Muscle of back (tissue), 11 donors: Measurements from ENCODE around the gene CSK. TPM values are rescaled to one million over a fixed set of nuclear protein-coding genes. Genes with fewer than 3 reads are reported as not detected.
"Not testable (repeated sequence)": the region's sequence is repeated elsewhere in the genome, so short reads cannot be mapped to it uniquely, and the experiment has no call there.

Experiments used
- DNase-seq, 3 donors: peaks; one replicate each; pipeline versions ENCODE4 v3.0.0 to v3.0.0-alpha.2; 2013
- polyA plus RNA-seq, 10 donors: library from polyadenylated mRNA; unstranded; fragments of 120-200 nt; gene quantifications; one replicate each; pipeline ENCODE4 v1.2.1, GENCODE V29; 2013; ENCODE audit not compliant: insufficient read length in 10 of 10

Gene CSK
- polyA plus RNA-seq, 10 donors = 23.1 to 42.0 (median 32.1) TPM

DNA sequence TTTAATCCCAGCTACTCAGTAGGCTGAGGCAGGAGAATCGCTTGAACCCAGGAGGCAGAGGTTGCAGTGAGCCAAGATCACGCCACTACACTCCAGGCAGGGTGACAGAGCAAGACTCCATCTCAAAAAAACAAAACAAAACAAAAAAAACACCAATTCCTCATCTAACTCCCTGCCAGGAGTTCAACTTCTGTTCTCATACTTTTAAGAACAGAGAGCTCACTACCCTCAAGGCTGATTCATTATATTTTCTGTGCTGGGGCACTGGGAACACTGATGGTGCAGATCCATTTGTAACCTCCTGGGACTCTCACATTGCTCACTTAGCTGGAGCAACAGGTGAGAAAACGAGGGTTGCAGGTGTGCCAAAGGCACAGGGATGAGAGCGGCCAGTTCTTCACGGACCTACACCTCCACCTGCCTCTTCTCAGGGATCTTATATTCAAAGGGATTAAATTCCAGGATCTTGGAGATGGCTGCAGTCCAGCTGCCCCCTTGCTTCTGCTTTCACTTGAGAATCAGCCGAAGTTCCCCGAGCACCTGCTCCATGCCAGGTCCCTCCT lies 12.3 kb upstream of the CSK start:
- no peak for DNase-seq

DNA sequence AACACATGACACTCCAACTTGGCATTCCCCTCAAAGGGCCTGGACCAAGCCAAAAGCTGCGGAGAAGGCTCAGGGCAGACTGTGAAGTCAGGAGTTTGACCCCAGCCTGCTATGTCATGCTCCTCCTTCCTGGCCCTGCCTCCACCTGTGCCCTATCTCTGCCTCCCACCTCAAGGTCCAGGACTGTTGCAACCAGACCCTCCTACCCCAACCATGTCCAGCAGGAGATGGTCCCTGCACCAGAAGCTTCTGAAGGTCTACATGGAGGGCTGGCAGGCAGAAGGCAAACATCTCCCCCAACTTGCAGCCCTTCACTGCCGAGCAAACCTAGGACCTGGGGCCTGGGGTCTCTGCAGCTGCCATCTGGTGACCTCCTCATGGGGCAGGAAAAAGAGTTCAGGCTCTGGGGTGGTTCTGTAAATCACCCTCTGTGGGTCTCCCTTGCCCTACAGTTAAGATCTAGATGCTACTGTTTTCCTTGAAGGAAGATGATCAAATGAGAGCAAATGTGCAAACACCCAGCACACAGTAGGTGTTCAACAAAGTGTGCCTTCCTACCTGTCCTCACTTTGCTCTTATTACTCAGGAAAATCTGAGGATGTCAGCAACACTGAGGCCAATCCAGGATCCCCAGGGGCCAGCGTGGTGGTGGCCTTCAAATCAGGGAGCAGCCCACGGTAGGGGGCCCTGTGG lies 11.5 kb upstream of the CSK start:
- no peak for DNase-seq

DNA sequence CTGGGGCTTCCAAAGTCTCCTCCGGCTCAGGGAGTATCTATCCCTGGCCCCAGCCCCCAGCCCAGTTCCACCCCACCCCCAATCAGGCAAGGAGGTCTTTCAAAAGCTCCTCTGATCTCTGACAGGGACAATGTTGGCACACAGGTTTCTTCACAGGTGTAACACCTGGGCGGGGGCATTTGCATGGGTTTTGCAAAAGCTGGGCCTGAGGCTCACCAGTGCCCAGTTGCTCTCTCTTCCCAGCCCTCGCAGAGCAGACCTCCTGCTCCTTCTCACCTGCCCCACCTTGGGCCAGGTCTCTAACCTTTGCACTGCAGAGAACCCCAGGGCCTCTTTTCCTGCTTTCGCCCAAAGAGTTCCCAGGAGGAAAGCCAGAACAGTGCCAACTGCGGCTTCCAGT lies 8.6 kb upstream of the CSK start:
- no peak for DNase-seq

DNA sequence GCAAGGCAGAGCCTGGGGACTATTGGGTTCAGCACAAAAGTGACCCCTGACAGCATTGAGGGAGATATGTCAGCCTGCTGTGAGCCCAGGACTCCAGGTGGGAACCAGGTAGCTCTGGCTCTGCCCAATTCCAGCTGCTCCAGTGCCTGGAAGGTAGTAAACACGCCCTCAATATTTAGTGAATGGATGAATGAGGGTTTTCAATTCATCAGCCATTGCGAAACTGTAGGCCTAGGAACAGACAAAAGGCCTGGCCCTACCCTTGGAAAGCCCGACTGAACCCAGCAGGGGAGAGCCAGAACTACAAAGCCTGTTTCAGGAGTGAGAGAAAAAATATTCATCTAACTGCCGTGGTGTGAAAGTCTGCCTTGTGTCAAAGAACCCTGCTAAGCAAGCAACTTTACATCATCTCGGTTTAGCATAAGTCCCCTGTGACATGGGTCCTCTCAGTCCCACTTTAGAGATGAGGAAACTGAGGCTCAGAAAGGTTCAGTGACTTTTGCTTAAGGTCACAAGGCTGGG lies 8.1 kb upstream of the CSK start:
- no peak for DNase-seq

DNA sequence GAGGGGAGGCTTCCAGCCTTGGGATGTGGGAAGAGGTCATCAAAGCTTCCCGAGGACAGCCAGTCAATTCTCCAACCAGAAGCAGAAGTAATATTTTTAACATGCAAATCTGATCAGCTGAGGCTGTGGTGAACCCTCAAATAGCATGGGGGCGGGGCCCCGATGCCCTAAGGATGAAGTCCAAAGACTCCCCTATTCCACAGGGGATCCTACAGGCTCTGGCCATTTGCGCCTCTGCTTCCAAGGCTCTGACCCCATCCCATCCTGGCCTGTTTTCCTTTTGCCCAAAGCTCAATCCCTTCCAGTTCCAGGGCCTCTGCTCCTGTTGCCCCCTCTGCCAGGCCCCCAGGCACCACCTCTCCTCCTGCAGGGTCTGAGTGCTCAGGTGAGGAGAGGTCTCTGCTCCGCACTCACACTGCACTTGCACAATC lies 6.7 kb upstream of the CSK start:
- DNase-seq = no peak

DNA sequence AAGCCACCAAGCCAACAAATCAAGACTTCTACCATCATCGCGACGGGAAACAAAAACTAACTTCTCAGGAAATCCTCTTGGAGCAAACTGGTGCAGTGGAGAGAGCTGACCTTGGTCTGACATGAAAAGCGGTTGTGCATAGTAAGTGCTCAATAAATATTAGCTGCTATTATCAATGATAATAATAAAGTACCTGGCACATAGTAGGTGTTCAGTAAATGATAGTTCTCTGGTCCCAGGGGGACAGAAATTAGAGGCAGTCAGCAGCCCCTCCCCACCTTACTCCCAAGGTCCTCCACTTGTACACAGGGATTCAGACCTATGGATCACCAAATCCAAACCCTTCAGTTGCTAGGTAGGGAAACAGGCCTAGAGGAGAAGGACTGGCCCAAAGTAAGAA lies 6.0 kb upstream of the CSK start:
- DNase-seq = no peak

DNA sequence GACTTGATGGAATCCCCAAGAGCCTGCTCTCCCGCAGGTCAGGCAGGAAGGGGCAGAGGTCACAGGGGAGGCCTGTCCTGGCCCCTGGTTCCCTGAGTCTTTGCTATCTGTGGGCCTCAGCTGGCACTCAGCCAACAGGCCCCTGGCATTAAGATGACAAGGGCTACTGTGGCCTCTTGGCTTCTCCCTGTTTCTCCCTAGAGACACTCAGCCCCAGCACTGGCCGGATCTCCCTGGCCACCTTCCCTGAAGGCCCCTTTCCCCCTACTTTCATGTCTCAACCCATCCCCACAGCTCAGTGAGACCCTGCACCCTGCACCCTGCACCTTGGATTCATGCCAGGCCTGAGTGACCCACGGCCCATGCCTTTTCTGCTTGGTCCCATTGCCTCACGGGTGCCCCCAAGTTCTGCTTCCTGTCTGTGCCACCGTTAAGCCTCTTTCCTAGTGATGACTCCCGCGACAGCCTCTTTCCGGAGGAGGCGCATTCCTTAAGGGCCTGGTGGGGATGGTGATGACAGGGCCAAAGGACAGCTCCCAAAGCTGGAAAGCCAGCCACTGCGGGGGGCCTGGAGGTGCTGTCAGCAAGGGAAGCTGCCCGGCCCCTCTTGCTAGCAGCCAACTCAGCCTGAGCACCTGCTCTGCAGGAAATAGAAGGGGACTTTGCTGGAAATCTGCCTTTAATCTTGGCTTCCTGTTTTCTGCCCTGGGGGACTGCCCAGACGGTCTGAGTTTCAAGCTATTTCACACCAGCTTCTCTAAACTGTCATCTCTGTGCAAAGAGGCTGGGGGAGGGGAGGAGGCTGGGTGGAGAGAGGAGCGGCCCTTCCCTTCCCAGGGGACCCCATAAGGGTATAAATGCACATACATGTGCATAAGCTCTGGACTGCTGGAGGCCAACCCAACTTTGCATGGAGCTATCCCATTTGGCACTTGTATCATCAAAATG lies 4.8 kb upstream of the CSK start:
- DNase-seq = peak in 1 of 3 donors; percentile 69

DNA sequence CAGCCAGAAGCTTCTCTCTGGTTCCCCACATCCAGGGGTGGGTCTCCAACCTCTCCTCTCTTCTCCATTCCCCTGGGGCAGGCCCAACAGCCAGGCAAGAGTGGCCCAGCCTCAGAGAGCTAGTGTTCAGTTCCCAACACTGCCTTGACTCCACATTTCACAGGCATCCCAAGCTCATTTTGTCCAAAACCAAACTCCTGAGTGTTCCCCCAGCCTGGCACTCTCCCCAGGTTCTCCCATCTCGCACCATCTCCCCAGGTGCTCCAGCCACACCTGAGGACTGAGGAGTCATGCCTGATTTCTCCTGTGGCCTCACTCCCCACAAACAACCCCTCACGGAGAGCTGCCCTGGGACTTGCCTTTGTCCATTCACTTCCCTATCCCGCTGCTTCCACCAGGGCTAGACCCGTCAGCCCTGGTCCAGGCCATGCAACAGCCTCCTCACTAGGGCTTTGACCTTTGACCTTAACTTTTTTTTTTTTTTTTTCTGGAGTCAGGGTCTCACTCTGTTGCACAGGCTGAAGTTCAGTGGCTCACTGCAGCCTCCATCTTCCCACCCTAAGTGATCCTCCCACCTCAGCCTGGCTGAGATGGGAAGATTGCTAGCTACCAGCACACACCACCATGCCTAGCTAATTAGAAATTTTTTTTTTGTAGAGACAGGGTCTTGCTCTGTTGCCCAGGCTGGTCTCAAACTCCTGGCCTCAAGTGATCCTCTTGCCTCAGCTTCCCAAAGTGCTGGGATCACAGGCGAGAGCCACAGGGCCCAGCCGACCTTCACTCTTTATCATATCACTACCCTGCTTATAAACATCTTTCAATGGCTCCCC lies 3.9 kb upstream of the CSK start:
- DNase-seq = no peak

DNA sequence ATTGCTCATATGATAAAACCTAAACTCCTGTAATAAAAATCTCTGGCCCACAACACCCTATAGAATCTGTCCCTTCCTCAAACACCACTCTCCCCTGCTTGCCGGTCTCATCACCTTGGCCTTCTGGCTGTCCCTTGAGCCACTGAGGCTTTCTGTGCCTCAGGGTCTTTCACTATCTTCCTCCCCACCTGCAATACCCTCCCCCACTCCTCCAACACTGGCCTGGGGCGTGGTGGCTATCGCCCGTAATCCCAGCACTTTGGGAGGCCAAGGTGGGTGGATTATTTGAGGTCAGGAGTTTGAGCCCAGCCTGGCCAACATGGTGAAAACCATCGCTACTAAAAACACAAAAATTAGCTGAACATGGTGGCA lies 3.3 kb upstream of the CSK start:
- no peak for DNase-seq

DNA sequence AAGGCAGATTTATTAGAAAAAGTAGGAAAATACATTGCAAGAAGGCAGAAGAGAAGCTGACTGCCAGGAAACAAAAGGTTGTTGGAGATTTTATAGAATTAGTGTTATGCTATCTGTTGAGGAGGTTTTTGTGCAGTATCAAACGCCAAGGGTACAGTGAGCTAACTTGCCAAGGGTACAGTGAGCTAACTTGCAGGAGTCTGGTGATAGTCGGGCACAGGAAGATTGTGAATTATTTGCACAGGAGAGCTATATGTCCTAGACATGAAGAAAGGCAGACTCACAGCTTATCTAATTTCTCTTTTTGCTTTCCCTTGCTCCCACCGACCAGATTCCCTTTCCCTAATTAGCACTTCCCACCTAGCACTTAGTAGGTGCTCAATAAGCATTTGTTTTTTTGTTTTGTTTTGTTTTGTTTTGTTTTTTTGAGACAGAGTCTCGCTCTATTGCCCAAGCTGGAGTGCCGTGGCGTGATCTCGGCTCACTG lies 2.7 kb upstream of the CSK start:
- DNase-seq = no peak

DNA sequence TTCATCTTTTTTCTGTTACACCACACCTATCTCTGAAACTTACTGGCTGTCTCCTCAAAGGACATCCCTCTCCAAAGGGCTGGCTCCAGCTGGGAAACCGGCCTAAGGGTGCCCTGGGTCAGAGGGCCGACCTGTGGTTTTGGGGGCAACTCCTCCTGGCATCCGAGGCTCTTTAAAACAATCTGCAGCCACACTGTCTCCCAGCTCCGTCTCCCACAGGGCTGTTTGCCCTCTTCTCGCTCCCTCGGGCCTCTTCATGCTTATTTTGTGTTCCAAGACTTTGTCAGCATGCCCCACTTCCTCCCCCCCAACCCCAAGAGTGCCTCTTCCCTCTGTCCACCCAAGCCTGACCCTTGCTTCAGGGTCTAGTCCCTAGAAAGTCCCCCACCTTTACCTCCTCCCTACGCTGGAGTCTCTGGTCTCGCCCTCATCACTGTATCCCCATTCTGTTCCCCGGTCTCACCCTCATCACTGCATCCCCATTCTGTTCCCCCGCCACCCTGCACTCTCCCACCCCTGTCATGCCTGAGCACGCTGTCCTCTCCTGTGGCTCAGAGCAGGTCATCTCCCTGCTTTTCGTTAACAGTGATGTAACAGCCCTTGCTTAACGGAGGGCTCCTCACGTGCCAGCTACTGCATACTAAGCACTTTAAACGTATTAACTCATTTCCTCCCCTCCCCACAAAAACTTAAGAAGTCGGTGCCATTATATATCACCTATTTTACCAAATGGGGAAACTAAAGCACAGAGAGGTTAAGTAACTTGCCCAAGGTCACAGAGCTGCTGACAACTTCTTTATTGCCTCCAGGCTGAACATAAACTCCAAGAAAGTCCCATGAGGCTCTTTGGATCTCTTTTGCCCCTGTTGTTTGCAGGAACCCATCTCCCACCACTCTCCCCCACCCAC lies 1.1 kb upstream of the CSK start:
- DNase-seq = no peak

DNA sequence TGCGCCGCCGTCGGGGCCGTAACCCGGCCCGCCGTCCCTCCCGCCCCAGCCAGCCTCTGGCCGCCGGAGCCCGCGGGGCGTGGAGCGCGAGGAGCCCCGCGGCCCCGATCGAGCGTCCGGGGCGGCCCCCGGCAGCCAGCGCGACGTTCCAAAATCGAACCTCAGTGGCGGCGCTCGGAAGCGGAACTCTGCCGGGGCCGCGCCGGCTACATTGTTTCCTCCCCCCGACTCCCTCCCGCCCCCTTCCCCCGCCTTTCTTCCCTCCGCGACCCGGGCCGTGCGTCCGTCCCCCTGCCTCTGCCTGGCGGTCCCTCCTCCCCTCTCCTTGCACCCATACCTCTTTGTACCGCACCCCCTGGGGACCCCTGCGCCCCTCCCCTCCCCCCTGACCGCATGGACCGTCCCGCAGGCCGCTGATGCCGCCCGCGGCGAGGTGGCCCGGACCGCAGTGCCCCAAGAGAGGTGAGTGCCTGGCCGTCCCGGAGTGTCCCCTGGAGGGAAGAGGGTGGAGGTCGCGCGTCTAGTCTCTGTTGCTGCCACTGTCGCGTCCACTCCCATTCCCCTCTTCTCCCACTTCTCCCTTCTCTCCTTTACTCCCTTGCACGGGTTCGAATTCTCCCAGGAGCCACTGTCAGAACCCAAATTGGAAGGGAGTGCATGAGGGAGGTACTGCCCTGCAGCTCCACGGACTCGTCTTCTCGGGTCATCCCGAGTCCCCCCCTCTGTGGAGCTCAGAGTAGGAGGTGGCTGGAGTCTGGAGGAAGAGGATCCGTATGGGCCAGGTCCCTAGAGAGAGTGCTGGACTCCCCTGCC lies 585 bp downstream of the CSK start:
- peak in 1 of 3 donors; percentile 64 for DNase-seq

DNA sequence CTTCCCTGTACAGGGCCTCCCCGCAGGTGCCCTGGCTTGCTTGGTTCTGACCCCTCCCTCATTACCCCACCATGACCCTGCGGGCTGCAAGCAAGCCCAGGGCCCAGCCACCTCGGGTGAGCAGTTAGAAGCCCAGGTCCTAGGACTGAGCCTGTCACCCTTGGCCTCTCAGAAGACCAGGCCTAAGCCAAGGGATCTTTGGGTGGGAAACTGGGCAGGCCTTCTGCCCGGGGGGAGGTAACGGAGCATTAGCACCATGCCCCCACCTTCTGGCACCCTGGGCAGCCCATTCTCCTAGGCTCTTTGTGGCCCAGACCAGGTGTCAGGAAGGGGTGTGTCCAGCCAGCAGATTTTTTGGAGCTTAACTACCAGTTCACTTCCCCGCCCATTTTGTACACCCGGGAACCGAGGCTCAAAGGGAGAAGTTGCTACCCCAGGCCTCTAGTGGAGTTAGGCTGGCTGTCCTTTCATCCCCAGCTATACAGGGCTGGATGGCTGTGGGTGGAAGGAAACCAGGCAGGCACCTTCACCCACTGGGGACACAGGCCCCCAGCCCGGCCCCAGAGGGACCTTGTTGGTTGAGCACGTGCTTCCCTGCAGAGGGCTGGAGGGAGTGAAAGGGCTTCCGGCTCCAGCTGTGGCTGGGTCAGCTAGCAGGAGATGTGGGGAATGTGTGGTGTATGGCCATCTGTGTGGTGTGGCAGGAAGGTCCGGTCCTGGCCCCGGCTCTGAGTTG lies 1.4 kb downstream of the CSK start:
- peak in 1 of 3 donors; percentile 47 for DNase-seq

DNA sequence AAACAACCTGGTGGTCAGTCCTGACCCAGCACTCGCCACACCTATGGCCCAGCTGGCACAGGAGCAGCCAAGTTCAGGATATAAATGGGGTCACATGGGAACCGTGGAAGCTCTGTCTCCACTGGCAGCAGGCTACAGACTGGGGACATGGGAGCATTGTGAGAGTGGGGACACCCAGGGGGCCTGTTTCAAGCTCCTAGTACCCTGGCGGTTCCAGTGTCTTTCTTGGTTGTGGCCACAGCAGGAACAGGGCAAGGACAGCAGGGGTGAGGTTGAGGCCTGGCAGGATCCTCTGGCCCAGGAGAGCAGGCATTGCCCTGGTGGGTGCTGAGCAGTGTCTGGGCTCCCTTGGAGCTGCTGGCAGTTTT lies 1.9 kb downstream of the CSK start:
- DNase-seq = no peak

DNA sequence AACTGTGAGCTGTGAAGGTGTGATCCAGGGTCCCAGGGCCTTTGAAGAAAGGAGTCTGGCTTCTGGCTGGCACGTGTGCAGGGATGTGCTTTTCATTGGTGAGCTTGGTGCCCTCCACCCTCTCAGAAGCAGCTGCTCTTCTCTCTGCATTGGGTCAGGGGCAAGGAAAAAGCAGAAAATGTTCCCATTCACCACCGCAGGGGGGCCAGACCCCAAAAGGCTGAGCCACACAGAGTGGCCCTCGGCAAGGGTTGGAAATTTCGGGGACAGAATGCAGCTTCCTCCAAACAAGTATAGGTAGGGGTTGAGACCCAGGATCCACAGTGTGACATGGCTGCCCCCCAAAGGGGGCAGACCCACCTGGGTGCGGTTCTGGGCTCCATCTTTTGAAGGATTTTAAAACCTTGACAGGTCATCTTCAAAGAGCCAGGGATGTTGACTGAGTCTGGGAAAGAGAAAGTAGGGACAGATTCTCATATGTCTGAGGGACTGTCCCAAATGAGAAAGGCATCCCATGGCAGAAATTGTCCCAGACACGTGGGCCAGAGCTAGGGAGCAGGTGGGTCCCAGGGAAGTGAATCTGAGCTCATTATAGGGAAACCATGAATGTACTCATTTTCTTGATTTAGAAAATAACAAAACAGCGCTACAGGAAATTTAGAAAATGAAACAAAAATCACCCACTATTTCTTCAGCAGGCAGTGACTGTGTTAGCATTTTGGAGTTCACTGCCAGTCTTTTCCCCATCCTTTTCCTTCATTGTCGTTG lies 2.7 kb downstream of the CSK start:
- no peak for DNase-seq

DNA sequence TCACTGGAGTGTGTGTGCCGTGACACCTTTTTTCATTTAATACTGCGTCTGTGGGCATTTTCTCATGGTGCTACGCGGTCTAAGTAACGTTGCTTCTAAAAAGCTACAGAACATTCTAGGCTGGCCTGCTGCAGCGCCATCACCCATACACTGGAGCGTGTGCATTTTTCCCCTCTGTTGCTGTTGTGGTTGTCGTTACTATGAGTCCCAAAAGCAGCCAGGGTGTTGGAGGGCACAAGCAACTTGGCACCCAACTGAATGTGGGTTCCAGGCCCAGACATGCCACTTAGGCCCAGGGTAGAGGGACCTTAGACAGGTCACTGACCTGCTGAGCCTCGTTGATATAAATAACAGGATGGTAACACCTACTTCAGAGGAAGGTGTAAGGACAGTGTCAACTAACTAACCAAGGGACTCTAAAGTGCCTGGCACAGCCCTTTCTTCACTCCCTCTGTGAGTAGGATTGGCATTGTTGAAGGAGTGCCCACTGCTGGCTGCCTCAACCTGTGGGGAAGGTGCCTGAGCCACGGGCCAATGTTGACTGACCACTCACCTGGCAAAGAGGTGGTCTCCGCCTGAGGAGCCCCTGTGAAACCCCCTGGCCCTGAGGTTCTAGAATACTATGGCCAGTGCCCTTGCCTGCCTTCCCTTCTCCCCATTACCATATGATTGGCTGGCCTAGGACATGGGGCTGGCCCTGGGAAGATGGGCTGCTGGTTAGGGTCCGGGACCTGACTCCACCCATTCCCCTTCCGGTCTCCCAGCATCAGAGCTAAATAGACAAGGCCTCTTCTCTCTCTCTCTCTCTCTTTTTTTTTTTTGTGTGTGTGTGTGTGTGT lies 3.5 kb downstream of the CSK start:
- no peak for DNase-seq

DNA sequence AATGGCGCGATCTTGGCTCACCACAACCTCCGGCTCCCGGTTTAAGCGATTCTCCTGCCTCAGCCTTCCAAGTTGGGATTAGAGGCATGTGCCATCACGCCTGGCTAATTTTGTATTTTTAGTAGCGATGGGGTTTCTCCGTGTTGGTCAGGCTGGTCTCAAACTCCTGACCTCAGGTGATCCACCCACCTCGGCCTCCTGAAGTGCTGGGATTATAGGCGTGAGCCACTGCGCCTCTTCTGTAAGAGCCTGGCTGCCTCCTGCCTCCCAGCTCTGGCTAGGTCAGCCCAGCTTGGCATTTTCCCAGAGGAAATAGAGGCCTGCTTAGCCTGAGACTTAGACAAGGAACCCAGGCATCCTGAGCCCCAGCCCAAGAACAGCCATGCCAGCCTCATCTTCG lies 4.2 kb downstream of the CSK start:
- DNase-seq = not testable (repeated sequence)
